ENCODE data around the gene GPATCH1. TPM values are rescaled to one million over a fixed set of nuclear protein-coding genes. Genes with fewer than 3 reads are reported as not detected.
A peak's percentile ranks its signal among the peaks of the same experiment; 100 is the strongest.

The GPATCH1 gene
- total and polyA plus RNA-seq, 9 of the 15 experiments (the other 6 are each of a cell fraction or from before 2014, with no cell fraction given), result 3.7 to 9.7 (median 7.7) TPM

DNA sequence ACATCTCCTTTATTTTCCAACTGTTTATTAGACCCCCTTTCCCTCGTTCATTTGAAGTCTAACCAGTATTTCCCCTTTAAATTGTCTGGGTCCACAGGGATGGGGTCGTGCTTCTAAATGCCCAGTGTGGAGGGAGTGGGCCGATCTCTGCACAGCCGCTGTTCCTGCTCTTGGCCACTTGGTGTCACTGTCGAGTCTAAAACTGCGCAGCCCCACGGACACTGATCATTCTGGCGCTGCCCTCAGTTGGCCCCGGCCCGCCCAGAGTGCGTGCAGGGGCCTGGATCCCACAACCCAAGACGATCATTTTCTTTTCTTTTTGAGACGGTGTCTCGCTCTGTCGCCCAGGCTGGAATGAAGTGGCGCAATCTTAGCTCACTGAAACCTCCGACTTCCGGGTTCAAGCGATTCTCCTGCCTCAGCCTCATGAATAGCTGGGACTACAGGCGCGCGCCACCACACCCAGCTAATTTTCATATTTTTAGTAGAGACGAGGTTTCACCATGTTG lies 63.0 kb downstream of the GPATCH1 start (continued):
- no peak for TF ChIP-seq NFYB (IDR thresholded peaks at IDR 0.05; ENCODE audit: extremely low read depth, insufficient read length)
- TF ChIP-seq ELF4 (CRISPR knock-in tag; IDR thresholded peaks at IDR 0.05), result no peak
- TF ChIP-seq XRCC5 (IDR thresholded peaks at IDR 0.05; ENCODE audit: low read depth, low read length), result no peak
- TF ChIP-seq HNRNPLL (IDR thresholded peaks at IDR 0.05; ENCODE audit: low read depth, low read length, poor library complexity, severe bottlenecking), result peak; percentile 21
- no peak for TF ChIP-seq RBM17 (IDR thresholded peaks at IDR 0.05; ENCODE audit: borderline replicate concordance, low read depth, low read length)
- TF ChIP-seq ZFP36 (IDR thresholded peaks at IDR 0.05; ENCODE audit: low read depth, low read length, partially characterized antibody), result no peak
- TF ChIP-seq, protein P1, sequence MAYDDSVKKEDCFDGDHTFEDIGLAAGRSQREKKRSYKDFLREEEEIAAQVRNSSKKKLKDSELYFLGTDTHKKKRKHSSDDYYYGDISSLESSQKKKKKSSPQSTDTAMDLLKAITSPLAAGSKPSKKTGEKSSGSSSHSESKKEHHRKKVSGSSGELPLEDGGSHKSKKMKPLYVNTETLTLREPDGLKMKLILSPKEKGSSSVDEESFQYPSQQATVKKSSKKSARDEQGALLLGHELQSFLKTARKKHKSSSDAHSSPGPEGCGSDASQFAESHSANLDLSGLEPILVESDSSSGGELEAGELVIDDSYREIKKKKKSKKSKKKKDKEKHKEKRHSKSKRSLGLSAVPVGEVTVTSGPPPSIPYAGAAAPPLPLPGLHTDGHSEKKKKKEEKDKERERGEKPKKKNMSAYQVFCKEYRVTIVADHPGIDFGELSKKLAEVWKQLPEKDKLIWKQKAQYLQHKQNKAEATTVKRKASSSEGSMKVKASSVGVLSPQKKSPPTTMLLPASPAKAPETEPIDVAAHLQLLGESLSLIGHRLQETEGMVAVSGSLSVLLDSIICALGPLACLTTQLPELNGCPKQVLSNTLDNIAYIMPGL (CRISPR knock-in tag; IDR thresholded peaks at IDR 0.05), result no peak
- TF ChIP-seq ARNT (IDR thresholded peaks at IDR 0.05), result 0 out of 4 replicates have a peak, but pooled peaks of 1 of the 2 experiments have one; percentile 38
- peak; percentile 78 to 88 for TF ChIP-seq RAD21 (CRISPR knock-in tag; conservative IDR thresholded peaks at IDR 0.05 in 1 of 2, IDR thresholded peaks at IDR 0.05 in 1 of 2)

DNA sequence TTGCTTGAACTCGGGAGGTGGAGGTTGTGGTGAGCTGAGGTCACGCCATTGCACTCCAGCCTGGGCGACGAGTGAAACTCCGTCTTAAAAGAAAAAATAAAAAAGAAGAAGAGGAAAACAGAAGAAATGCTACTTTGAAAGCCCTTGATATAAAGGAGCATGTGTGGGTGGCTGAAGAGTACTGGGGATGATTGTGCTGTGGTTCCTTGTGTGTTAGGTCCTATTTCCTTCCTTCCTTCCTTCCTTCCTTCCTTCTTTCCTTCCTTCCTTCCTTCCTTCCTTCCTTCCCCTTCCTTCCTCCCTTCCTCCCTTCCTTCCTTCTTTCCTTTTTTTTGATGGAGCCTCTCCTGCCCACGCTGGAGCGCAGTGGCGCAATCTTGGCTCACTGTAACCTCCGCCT lies 65.2 kb downstream of the GPATCH1 start:
- POLR2A ChIA-PET, result no interaction called here

More for the DNA sequence above, 65.2 kb downstream of the GPATCH1 start:
- Histone ChIP-seq H3K4me2 (ENCODE audit: insufficient read depth, low read length) (no peak overlapping the region), H3K9me3 (replicated peaks; ENCODE audit: control insufficient read depth, insufficient read depth, low read depth, low read length) (no peaks in the 10 kb centered on the region), H3K27me3 (ENCODE audit: control insufficient read depth in 2 of 2, insufficient read depth in 2 of 2, low read length in 2 of 2) (peaks cover 10 to 46% of the 10 kb centered on the region in 2 experiments; a peak in 4 of 5 replicates), H3K4me3 (no peak overlapping the region), H3K36me3 (ENCODE audit: control insufficient read depth, insufficient read depth, low read length) (no peaks in the 10 kb centered on the region), H3K27ac (ENCODE audit: extremely low read depth, low read depth, low read length) (no peak overlapping the region), H2AFZ (ENCODE audit: low read depth, low read length) (no peak overlapping the region), H4K20me1 (replicated peaks; ENCODE audit: control insufficient read depth, insufficient read depth, low read length) (no peaks in the 10 kb centered on the region), H3K4me1 (replicated peaks in 1 of 2; ENCODE audit: control insufficient read depth in 2 of 2, insufficient read depth in 2 of 2, low read length in 2 of 2) (no peaks in the 10 kb centered on the region; a peak in 3 of 5 replicates), H3K79me2 (ENCODE audit: control insufficient read depth, insufficient read depth, low read length) (no peaks in the 10 kb centered on the region), H3K9me1 (ENCODE audit: control insufficient read depth, insufficient read depth, low read length) (no peaks in the 10 kb centered on the region), H3K9ac (ENCODE audit: insufficient read depth in 1 of 2, low read depth in 2 of 2, low read length in 2 of 2) (no peak overlapping the region)
- BruUV-seq (replicated peaks), result no TSS peak
- WGBS (ENCODE audit: insufficient coverage, low coverage, missing lambda C conversion rate), result 10% methylated on average over 9 of the region's 9 CpGs
- FAIRE-seq (no peak), ATAC-seq (no peak), DNase-seq (ENCODE audit: extremely low read depth in 1 of 4, low spot score in 3 of 4) (no peak)
- intact Hi-C loops (cut with micrococcal nuclease), result no loop called here
- 0 out of 2 replicates have a peak, but pooled peaks have one; percentile 20 for TF ChIP-seq EGR1 (conservative IDR thresholded peaks at IDR 0.05)
- TF ChIP-seq NR2C1 (IDR thresholded peaks at IDR 0.05), result no peak
- no peak for TF ChIP-seq NR2C1 (tag; IDR thresholded peaks at IDR 0.05)
- TF ChIP-seq ZNF41 (CRISPR knock-in tag; conservative IDR thresholded peaks at IDR 0.05), result peak; percentile 80; the same call in 1 of the 2 replicates
- CTCF ChIA-PET (ENCODE audit: low intra/inter-chr PET ratio), result no interaction called here
- in situ Hi-C loops (cut with MboI), result loop anchor here (10.0 kb wide), 1 partner anchor 259 kb away; no protein-coding TSS in a partner anchor

Measured in K562 (cell line).